HCT116 (cell line): ENCODE results near the gene SURF6. TPM values are rescaled to one million over a fixed set of nuclear protein-coding genes. Genes with fewer than 3 reads are reported as not detected.

Experiments
- ATAC-seq: fragments of 200-7000 bp; cut with Tn5 transposase; 2 replicates; pipeline ENCODE4 v1.9.1; 2020; ENCODE audit warnings: mild to moderate bottlenecking, moderate library complexity
- BruUV-seq: library from RNA; stranded (reverse); fragments of 400-500 nt; replicated peaks from 2 replicates; lab custom pipeline; 2021; lab: Mats Ljungman, UMichigan
- CTCF ChIA-PET: fragments of 300-600 bp; sonication (Branson Sonifier 250); formaldehyde crosslinking; loops from one replicate; lab custom pipeline; 2021; ENCODE audit warnings: antibody characterized with exemption; lab: Charles Lee
- POLR2A ChIA-PET: fragments of 300-600, 350-600 bp; sonication (Branson Sonifier 250); formaldehyde crosslinking; loops from one replicate; lab custom pipeline; 2021; ENCODE audit warnings: antibody characterized with exemption; lab: Charles Lee
- RAD21 ChIA-PET, 2 experiments: fragments of 300-600 bp; sonication (Branson Sonifier 250); formaldehyde crosslinking; loops; one replicate each; lab custom pipeline; 2023; ENCODE audit warnings: low total read pairs in 2 of 2; ENCODE audit not compliant: uncharacterized antibody in 2 of 2, unreplicated experiment in 2 of 2, low non-redundant PET in 1 of 2; lab: Charles Lee
- DNase-seq: peaks from one replicate; pipeline ENCODE4 v3.0.0-alpha.2; 2010; ENCODE audit warnings: low read depth, low spot score
- H2AFZ ChIP-seq: fragments of 200-600 bp; shearing (Covaris generic), sonication (generic); 2 replicates; pipeline ENCODE4 v1.6.1; 2017; ENCODE audit warnings: low read depth, mixed run types, mixed read lengths, antibody characterized with exemption, low read length; ENCODE audit not compliant: poor library complexity, severe bottlenecking
- H3K27ac ChIP-seq: 2 replicates; pipeline ENCODE4 v1.5.1; 2012; ENCODE audit warnings: low read depth, low read length
- H3K27me3 ChIP-seq: fragments of 200-600 bp; sonication (generic); 2 replicates; pipeline ENCODE4 v1.6.1; 2016; ENCODE audit warnings: mixed run types, low read length, mixed read lengths; ENCODE audit not compliant: insufficient read depth
- H3K36me3 ChIP-seq, 2 experiments: fragments of 200-500 bp in 1 of 2; fragments of 200-600 bp in 1 of 2; sonication (Bioruptor generic) in 1 of 2; sonication (generic) in 1 of 2; 2 replicates each; pipeline versions ENCODE4 v1.5.1 to v1.6.1; 2014 to 2016; ENCODE audit warnings: low read length in 2 of 2, inconsistent platforms in 1 of 2, mixed read lengths in 1 of 2, mixed run types in 1 of 2; ENCODE audit not compliant: insufficient read depth in 2 of 2, control insufficient read depth in 1 of 2
- H3K4me1 ChIP-seq, 2 experiments: fragments of 200-600 bp in 1 of 2; sonication (generic) in 1 of 2; 2 replicates each; pipeline versions ENCODE4 v1.5.1 to v1.6.1; 2012 to 2017; ENCODE audit warnings: low read length in 2 of 2, inconsistent platforms in 1 of 2, mild to moderate bottlenecking in 1 of 2, mixed read lengths in 1 of 2, mixed run types in 1 of 2, moderate library complexity in 1 of 2; ENCODE audit not compliant: insufficient read depth in 2 of 2, control insufficient read depth in 1 of 2
- H3K4me2 ChIP-seq: fragments of 200-600 bp; sonication (generic); 2 replicates; pipeline ENCODE4 v1.6.1; 2017; ENCODE audit warnings: mixed run types, low read length, mixed read lengths
- H3K4me3 ChIP-seq, 2 experiments: fragments of 200-600 bp in 1 of 2; sonication (generic) in 1 of 2; replicated peaks in 1 of 2; 2 replicates each; pipeline ENCODE4 v1.5.1; 2011 to 2016; ENCODE audit warnings: low read length in 2 of 2, control low read depth in 1 of 2, low read depth in 1 of 2, mild to moderate bottlenecking in 1 of 2, mixed read lengths in 1 of 2, mixed run types in 1 of 2
- H3K79me2 ChIP-seq: fragments of 200-600 bp; sonication (generic); 2 replicates; pipeline ENCODE4 v1.6.1; 2017; ENCODE audit warnings: mild to moderate bottlenecking, mixed run types, low read length, moderate library complexity, mixed read lengths; ENCODE audit not compliant: insufficient read depth
- H3K9ac ChIP-seq: fragments of 200-600 bp; sonication (generic); 2 replicates; pipeline ENCODE4 v1.6.1; 2016; ENCODE audit warnings: low read length, mixed read lengths
- H3K9me2 ChIP-seq: fragments of 200-600 bp; sonication (generic), shearing (Covaris generic); 2 replicates; pipeline ENCODE4 v1.6.1; 2017; ENCODE audit warnings: mixed run types, mild to moderate bottlenecking, moderate library complexity; ENCODE audit not compliant: insufficient read depth
- H3K9me3 ChIP-seq, 2 experiments: fragments of 200-500 bp in 1 of 2; fragments of 200-600 bp in 1 of 2; sonication (Bioruptor generic) in 1 of 2; sonication (generic) in 1 of 2; 2 replicates each; pipeline ENCODE4 v1.6.1; 2014 to 2017; ENCODE audit warnings: low read length in 2 of 2, mixed read lengths in 2 of 2, inconsistent platforms in 1 of 2, low read depth in 1 of 2, mild to moderate bottlenecking in 1 of 2, mixed run types in 1 of 2, moderate library complexity in 1 of 2; ENCODE audit not compliant: control insufficient read depth in 1 of 2, insufficient read depth in 1 of 2
- H4K20me1 ChIP-seq: fragments of 200-600 bp; sonication (generic), shearing (Covaris generic); 2 replicates; pipeline ENCODE4 v1.6.1; 2017; ENCODE audit warnings: mixed run types, mild to moderate bottlenecking, moderate library complexity; ENCODE audit not compliant: insufficient read depth
- CBX3 ChIP-seq: IDR thresholded peaks from 2 replicates; pipeline ENCODE4 v1.6.1; 2012; ENCODE audit warnings: low read depth
- CEBPB ChIP-seq: IDR thresholded peaks from 2 replicates; pipeline ENCODE4 v1.6.1; 2012; ENCODE audit warnings: low read depth
- EGR1 ChIP-seq: IDR thresholded peaks from 2 replicates; pipeline ENCODE4 v1.6.1; 2012; ENCODE audit warnings: low read depth
- ELF1 ChIP-seq: IDR thresholded peaks from 2 replicates; pipeline ENCODE4 v1.6.1; 2012; ENCODE audit warnings: low read depth, borderline replicate concordance
- EZH2phosphoT487 ChIP-seq: fragments of 200-600 bp; IDR thresholded peaks from 2 replicates; pipeline ENCODE4 v1.6.1; 2018; ENCODE audit warnings: antibody characterized with exemption, borderline replicate concordance
- FOSL1 ChIP-seq: IDR thresholded peaks from 2 replicates; pipeline ENCODE4 v1.6.1; 2012; ENCODE audit warnings: low read depth
- JUND ChIP-seq: IDR thresholded peaks from 2 replicates; pipeline ENCODE4 v1.6.1; 2012
- POLR2A ChIP-seq: IDR thresholded peaks from 2 replicates; pipeline ENCODE4 v1.7.0; 2011; ENCODE audit warnings: borderline replicate concordance; ENCODE audit not compliant: insufficient read depth, insufficient read length; ENCODE audit errors: extremely low read depth
- POLR2AphosphoS5 ChIP-seq: IDR thresholded peaks from 2 replicates; pipeline ENCODE4 v1.6.1; 2011; ENCODE audit warnings: mild to moderate bottlenecking, low read depth, low read length, moderate library complexity
- RAD21 ChIP-seq: IDR thresholded peaks from 2 replicates; pipeline ENCODE4 v1.6.1; 2012; ENCODE audit warnings: low read depth, mild to moderate bottlenecking
- SP1 ChIP-seq: IDR thresholded peaks from 2 replicates; pipeline ENCODE4 v1.6.1; 2012; ENCODE audit warnings: low read depth
- SRF ChIP-seq: IDR thresholded peaks from 2 replicates; pipeline ENCODE4 v1.6.1; 2012; ENCODE audit warnings: low read depth
- TCF7L2 ChIP-seq: IDR thresholded peaks from 2 replicates; pipeline ENCODE4 v1.7.0; 2011; ENCODE audit warnings: borderline replicate concordance, inconsistent platforms; ENCODE audit not compliant: insufficient read depth, insufficient read length; ENCODE audit errors: extremely low read depth
- YY1 ChIP-seq: IDR thresholded peaks from 2 replicates; pipeline ENCODE4 v1.6.1; 2011; ENCODE audit warnings: low read length, low read depth, moderate library complexity, mild to moderate bottlenecking; ENCODE audit not compliant: insufficient replicate concordance; ENCODE audit errors: extremely low read depth
- ZFX ChIP-seq: fragments of 450-650 bp; IDR thresholded peaks from 2 replicates; pipeline ENCODE4 v1.6.1; 2017
- ZNF274 ChIP-seq: fragments of 200-500 bp; sonication (Bioruptor generic); IDR thresholded peaks from 2 replicates; pipeline ENCODE4 v1.6.1; 2014; ENCODE audit warnings: mild to moderate bottlenecking, low read depth, low read length, inconsistent platforms
- intact Hi-C: fragments of 100-400 bp; cut with micrococcal nuclease; formaldehyde crosslinking; loops from 2 replicates; pipeline ENCODE4 v1.10.0; 2022
- total RNA-seq: library from RNA; stranded (reverse); gene quantifications from one replicate; pipeline ENCODE4 v1.2.1, GENCODE V29; 2021; ENCODE audit not compliant: unreplicated experiment
- TF ChIP-seq, protein P1 (sequence below): IDR thresholded peaks from 2 replicates; pipeline ENCODE4 v1.6.1; 2012
- TF ChIP-seq, protein P2 (sequence below): IDR thresholded peaks from 2 replicates; pipeline ENCODE4 v1.6.1; 2011; ENCODE audit warnings: mild to moderate bottlenecking, low read length, moderate library complexity; ENCODE audit not compliant: insufficient replicate concordance; ENCODE audit errors: extremely low read depth
- TF ChIP-seq, protein P3 (sequence below): IDR thresholded peaks from 2 replicates; pipeline ENCODE4 v1.6.1; 2012
- TF ChIP-seq, protein P4 (sequence below), 3 experiments: fragments of 200-600 bp in 1 of 3; sonication (generic) in 1 of 3; IDR thresholded peaks in 2 of 3; conservative IDR thresholded peaks in 1 of 3; 2 replicates each; pipeline ENCODE4 v1.5.1; 2012 to 2017; ENCODE audit warnings: low read depth in 2 of 3, low read length in 2 of 3, antibody characterized with exemption in 1 of 3, borderline replicate concordance in 1 of 3, control low read depth in 1 of 3, mild to moderate bottlenecking in 1 of 3, mixed read lengths in 1 of 3, mixed run types in 1 of 3, moderate library complexity in 1 of 3; ENCODE audit not compliant: insufficient read depth in 1 of 3

The SURF6 gene
- total RNA-seq, 1 experiment from 2014 or later, result 30.1 TPM

DNA sequence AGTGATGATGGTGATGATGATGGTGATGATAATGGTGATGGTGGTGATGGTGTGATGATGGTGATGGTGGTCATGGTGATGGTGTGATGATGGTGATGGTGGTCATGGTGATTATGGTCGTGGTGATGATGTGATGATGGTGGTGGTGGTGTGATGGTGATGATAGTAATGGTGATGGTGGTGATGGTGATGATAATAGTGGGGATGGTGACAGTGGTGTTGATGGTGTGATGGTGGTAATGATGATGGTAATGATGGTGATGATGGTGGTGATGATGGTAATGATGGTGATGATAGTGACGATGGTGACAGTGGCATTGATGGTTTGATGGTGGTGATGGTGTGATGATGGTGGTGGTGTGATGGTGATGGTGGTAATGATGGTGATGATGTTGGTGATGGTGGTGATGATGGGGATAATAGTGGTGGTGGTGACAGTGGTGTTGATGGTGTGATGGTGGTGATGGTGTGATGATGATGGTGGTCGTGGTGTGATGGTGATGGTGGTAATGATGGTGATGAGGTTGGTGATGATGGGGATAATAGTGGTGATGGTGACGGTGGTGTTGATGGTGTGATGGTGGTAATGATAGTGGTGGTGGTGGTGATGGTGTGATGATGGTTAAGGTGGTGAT, 46.6 kb upstream of the SURF6 start:
- ChIA-PET RAD21 (no interaction called here), CTCF (no interaction called here), POLR2A (no interaction called here)
- DNase-seq (no peak), ATAC-seq (no peak)
- H3K9ac ChIP-seq, result no peak overlapping the region
- BruUV-seq, result no TSS peak
- TF ChIP-seq TCF7L2 (no peak), SRF (no peak), CBX3 (no peak), YY1 (no peak), POLR2AphosphoS5 (no peak), ZNF274 (no peak), ELF1 (no peak), CEBPB (no peak), FOSL1 (no peak), EGR1 (no peak), POLR2A (no peak), EZH2phosphoT487 (no peak), SP1 (no peak), ZFX (no peak), RAD21 (no peak), JUND (no peak)
- TF ChIP-seq, protein P1, sequence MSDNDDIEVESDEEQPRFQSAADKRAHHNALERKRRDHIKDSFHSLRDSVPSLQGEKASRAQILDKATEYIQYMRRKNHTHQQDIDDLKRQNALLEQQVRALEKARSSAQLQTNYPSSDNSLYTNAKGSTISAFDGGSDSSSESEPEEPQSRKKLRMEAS, result no peak
- TF ChIP-seq, protein P2, sequence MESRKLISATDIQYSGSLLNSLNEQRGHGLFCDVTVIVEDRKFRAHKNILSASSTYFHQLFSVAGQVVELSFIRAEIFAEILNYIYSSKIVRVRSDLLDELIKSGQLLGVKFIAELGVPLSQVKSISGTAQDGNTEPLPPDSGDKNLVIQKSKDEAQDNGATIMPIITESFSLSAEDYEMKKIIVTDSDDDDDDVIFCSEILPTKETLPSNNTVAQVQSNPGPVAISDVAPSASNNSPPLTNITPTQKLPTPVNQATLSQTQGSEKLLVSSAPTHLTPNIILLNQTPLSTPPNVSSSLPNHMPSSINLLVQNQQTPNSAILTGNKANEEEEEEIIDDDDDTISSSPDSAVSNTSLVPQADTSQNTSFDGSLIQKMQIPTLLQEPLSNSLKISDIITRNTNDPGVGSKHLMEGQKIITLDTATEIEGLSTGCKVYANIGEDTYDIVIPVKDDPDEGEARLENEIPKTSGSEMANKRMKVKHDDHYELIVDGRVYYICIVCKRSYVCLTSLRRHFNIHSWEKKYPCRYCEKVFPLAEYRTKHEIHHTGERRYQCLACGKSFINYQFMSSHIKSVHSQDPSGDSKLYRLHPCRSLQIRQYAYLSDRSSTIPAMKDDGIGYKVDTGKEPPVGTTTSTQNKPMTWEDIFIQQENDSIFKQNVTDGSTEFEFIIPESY, result no peak
- TF ChIP-seq, protein P3, sequence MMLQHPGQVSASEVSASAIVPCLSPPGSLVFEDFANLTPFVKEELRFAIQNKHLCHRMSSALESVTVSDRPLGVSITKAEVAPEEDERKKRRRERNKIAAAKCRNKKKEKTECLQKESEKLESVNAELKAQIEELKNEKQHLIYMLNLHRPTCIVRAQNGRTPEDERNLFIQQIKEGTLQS, result no peak
- TF ChIP-seq, protein P4, sequence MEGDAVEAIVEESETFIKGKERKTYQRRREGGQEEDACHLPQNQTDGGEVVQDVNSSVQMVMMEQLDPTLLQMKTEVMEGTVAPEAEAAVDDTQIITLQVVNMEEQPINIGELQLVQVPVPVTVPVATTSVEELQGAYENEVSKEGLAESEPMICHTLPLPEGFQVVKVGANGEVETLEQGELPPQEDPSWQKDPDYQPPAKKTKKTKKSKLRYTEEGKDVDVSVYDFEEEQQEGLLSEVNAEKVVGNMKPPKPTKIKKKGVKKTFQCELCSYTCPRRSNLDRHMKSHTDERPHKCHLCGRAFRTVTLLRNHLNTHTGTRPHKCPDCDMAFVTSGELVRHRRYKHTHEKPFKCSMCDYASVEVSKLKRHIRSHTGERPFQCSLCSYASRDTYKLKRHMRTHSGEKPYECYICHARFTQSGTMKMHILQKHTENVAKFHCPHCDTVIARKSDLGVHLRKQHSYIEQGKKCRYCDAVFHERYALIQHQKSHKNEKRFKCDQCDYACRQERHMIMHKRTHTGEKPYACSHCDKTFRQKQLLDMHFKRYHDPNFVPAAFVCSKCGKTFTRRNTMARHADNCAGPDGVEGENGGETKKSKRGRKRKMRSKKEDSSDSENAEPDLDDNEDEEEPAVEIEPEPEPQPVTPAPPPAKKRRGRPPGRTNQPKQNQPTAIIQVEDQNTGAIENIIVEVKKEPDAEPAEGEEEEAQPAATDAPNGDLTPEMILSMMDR (IDR thresholded peaks at IDR 0.05 in 2 of 3, conservative IDR thresholded peaks at IDR 0.05 in 1 of 3; ENCODE audit: borderline replicate concordance in 1 of 3, insufficient read depth in 1 of 3, low read depth in 2 of 3, low read length in 2 of 3), result no peak
- H3K4me1 ChIP-seq, result peaks cover 9 to 11% of the 10 kb centered on the region in 2 experiments
- H2AFZ ChIP-seq, result no peak overlapping the region
- no peak overlapping the region for H3K4me2 ChIP-seq
- no peaks in the 10 kb centered on the region for H3K9me2 ChIP-seq
- H3K27me3 ChIP-seq, result no peaks in the 10 kb centered on the region
- H3K9me3 ChIP-seq, result peaks cover 0 to 10% of the 10 kb centered on the region in 2 experiments; a peak in 1 of 4 replicates
- H3K27ac ChIP-seq, result no peak overlapping the region
- no peaks in the 10 kb centered on the region for H3K79me2 ChIP-seq
- H4K20me1 ChIP-seq, result no peaks in the 10 kb centered on the region
- H3K4me3 ChIP-seq, result no peak overlapping the region
- no peaks in the 10 kb centered on the region for H3K36me3 ChIP-seq
- intact Hi-C loops, result no loop called here
